HG03457 (cell line): ENCODE measurements around the gene GYPE.
A peak's percentile ranks its signal among the peaks of the same experiment; 100 is the strongest.
"Not testable (repeated sequence)": the region's sequence is repeated elsewhere in the genome, so short reads cannot be mapped to it uniquely, and the experiment has no call there.

Experiments
- ATAC-seq: cut with Tn5 transposase; IDR thresholded peaks from one replicate; pipeline ENCODE4 v1.9.1; 2021; ENCODE audit warnings: moderate number of reproducible peaks; ENCODE audit not compliant: unreplicated experiment

GYPE gene

DNA sequence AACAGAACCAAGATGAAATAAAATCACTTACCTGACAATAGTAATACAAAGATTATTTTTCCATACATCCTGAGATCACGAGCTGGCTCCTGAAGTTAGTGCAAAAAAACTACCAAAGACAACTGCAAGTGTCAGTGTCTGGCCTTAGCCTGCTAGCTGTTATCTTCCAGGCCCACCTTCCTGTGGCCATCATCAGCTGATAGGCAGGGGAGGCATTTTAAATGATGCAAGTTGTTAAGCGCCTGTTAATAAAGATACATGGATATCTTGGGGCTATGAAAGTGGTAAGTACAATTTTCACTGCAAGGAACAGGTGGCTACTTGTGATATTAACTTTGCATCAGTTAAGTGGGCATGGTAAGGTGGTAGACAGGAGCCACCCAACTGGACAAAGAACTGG, at the start of gene GYPE:
GYPE (minus strand) TSS at position 120 of the 400 bp plus-strand sequence; CDS start at position 68, 52 bp downstream.
- ATAC-seq = not testable (repeated sequence)

GRCh38 chr4:143951458-143951972, 46.2 kb upstream of the GYPE start:
- ATAC-seq = not testable (repeated sequence)

DNA sequence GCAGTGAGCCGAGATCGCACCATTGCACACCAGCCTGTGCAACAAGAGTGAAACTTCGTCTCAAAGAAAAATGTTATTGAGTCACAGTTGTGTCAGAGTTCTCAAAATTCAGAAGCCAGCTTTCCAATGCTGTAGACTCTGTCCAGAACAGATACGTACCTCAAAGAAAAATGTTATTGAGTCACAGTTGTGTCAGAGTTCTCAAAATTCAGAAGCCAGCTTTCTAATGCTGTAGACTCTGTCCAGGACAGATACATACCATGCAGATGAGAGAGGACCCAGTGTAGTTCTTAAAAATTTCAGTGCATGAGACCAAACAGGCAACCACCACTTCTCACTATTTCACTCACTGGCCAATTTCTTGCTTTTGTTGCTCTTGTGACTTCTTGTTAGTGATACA, 45.6 kb upstream of the GYPE start:
- not testable (repeated sequence) for ATAC-seq

- ATAC-seq = not testable (repeated sequence)
Measured at GRCh38 chr4:143950185-143950584, 44.8 kb upstream of the GYPE start.

- not testable (repeated sequence) for ATAC-seq
Measured at GRCh38 chr4:143947493-143947892, 42.1 kb upstream of the GYPE start.

DNA sequence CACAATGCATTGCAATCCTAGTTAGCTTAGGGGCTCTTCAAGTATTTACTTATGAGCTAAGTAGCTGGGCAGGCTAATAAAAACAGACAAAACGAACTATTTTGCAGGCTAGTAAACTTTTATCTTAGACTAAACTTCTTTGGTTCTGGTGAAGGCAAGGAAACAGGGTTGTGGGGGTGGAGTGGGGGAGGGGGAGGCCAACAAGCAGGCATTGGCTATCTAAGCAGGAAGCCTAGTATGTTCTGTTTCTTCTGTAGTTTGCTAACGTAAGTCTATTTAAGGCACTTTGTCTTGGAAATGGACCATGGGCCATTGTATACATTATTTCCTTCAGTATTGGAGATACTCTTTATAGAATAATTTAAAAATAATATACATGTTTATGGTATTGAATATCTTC, 35.3 kb upstream of the GYPE start:
- ATAC-seq = not testable (repeated sequence)

GRCh38 chr4:143939528-143939927, 34.2 kb upstream of the GYPE start:
- no peak for ATAC-seq

DNA sequence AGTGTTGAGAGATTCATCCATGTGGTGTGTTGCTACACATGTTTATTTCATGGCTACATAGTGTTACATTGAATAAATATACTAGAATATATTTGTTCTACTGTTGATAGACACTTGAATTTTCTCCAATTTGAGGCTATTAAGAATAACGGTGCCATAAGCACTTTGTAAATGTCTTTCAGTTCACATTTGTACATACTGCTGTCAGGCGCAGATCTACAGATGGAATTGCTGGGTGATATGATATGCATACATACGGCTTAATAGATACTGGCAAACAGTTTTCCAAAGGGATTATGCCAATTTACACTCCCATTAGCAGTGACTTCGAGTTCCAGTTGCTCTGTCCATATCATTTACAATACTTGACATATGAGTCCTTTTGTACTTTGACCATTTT, 33.5 kb upstream of the GYPE start:
- not testable (repeated sequence) for ATAC-seq

GRCh38 chr4:143921181-143921580, 15.8 kb upstream of the GYPE start:
- no peak for ATAC-seq

GRCh38 chr4:143916485-143916884, 11.1 kb upstream of the GYPE start:
- ATAC-seq = not testable (repeated sequence)

GRCh38 chr4:143912478-143912877, 7.1 kb upstream of the GYPE start:
- ATAC-seq = not testable (repeated sequence)

- ATAC-seq = peak; percentile 61
Measured at GRCh38 chr4:143911528-143912417, 6.4 kb upstream of the GYPE start.

- not testable (repeated sequence) for ATAC-seq
Measured at GRCh38 chr4:143910906-143911305, 5.5 kb upstream of the GYPE start.

DNA sequence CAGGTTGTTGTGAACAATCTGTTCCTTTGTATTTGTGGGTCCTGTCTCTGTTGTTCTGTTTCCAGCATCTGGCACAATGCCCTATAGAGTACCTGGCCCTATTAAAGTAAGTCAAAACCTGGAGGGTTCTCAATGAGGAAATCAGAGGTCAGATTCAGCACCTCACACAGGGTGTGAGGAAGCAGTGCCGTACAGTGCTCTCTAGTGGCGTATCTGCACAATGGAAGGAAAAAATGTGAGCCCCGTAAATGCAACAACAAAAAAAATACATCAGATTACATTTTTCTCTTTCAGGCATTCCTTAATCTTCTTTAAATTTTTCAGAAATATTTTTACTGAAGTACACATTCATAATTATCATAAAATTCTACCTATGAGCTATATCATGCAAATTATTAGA, 2.5 kb upstream of the GYPE start:
- peak; percentile 48 for ATAC-seq

- not testable (repeated sequence) for ATAC-seq
Measured at GRCh38 chr4:143904431-143904830, 928 bp downstream of the GYPE start.

DNA sequence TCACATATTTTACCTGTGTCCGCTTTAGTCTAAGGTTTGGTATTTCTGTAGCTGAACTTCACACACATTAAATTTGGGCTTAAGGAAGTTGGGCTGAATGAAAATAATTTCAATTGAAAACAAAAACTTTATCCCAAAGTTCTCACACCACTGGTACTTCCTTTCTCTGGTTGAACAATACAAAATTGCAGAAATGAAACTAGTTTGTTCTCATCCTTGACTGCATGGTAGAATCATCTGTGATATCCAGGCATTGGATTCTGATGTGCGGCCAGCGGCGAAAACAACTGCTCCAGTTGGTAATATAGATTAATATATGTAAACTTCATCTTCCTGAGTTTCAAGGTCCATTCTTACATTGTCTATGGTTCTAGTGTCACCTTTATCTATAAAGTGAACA, 15.0 kb downstream of the GYPE start:
- not testable (repeated sequence) for ATAC-seq

DNA sequence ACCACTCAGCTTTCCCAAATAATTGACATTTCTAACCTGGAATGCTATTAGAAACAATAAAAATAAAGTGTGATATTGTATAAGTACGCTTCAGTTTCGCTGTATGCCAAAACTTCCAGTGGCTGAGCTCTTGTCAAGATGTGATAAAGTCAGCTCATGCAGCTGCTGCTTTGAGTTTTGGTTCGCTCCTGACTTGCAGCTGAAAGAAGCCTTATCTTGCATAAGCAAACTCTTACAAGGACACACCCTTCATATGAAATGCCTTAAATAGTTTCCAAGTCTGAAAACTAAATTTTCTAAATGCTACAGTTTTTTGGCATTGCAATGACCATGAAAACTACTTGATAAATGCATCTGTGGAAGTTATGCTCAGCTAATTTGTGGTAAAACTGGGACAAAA, 17.2 kb downstream of the GYPE start:
- not testable (repeated sequence) for ATAC-seq

- not testable (repeated sequence) for ATAC-seq
Measured at GRCh38 chr4:143884965-143885364, 20.4 kb downstream of the GYPE start.

- no peak for ATAC-seq
Measured at GRCh38 chr4:143883529-143883928, 21.8 kb downstream of the GYPE start.

- no peak for ATAC-seq
Measured at GRCh38 chr4:143882892-143883291, 22.5 kb downstream of the GYPE start.

GRCh38 chr4:143879561-143879960, 25.8 kb downstream of the GYPE start:
- ATAC-seq = not testable (repeated sequence)

GRCh38 chr4:143875357-143875756, 30.0 kb downstream of the GYPE start:
- not testable (repeated sequence) for ATAC-seq
